Parathyroid adenoma (tissue), 2 donors: ENCODE data around the gene STXBP1.
A peak's percentile ranks its signal among the peaks of the same experiment; 100 is the strongest.
"Not testable (repeated sequence)": the region's sequence is repeated elsewhere in the genome, so short reads cannot be mapped to it uniquely, and the experiment has no call there.

ENCODE experiments used
- H2AFZ ChIP-seq: fragments of 300-600 bp; sonication (generic); one replicate; pipeline ENCODE4 v1.7.0; 2017; ENCODE audit warnings: antibody characterized with exemption, mild to moderate bottlenecking
- H3K27ac ChIP-seq: fragments of 300-600 bp; sonication (generic); one replicate; pipeline ENCODE4 v1.7.0; 2017
- H3K27me3 ChIP-seq: fragments of 300-600 bp; sonication (generic); one replicate; pipeline ENCODE4 v1.7.0; 2017; ENCODE audit warnings: low read length; ENCODE audit not compliant: control insufficient read depth, insufficient read depth
- H3K36me3 ChIP-seq: fragments of 300-600 bp; sonication (generic); one replicate; pipeline ENCODE4 v1.7.0; 2017; ENCODE audit warnings: low read length; ENCODE audit not compliant: control insufficient read depth, insufficient read depth
- H3K4me1 ChIP-seq: fragments of 300-600 bp; sonication (generic); one replicate; pipeline ENCODE4 v1.7.0; 2017; ENCODE audit warnings: control low read depth
- H3K4me2 ChIP-seq: fragments of 300-600 bp; sonication (generic); one replicate; pipeline ENCODE4 v1.7.0; 2017; ENCODE audit warnings: low read length
- H3K4me3 ChIP-seq: fragments of 300-600 bp; sonication (generic); one replicate; pipeline ENCODE4 v1.7.0; 2017; ENCODE audit warnings: low read depth, low read length
- H3K79me2 ChIP-seq: fragments of 300-600 bp; sonication (generic); one replicate; pipeline ENCODE4 v1.7.0; 2017; ENCODE audit warnings: control low read depth
- H3K9ac ChIP-seq: fragments of 300-600 bp; sonication (generic); one replicate; pipeline ENCODE4 v1.7.0; 2017; ENCODE audit warnings: mild to moderate bottlenecking
- H3K9me3 ChIP-seq: fragments of 300-600 bp; sonication (generic); one replicate; pipeline ENCODE4 v1.7.0; 2017; ENCODE audit warnings: low read length; ENCODE audit not compliant: control insufficient read depth
- TF ChIP-seq, protein P1 (sequence below): fragments of 300-600 bp; sonication (generic); IDR thresholded peaks from one replicate; pipeline ENCODE4 v1.7.0; 2017; ENCODE audit warnings: antibody characterized with exemption, mild to moderate bottlenecking
- donor health status: primary hyperparathyroidism.

The STXBP1 gene

GRCh38 chr9:127571971-127572370 is 40.1 kb upstream of the STXBP1 start:
- Histone ChIP-seq H3K4me1 (peaks cover 8% of the 10 kb centered on the region), H3K27ac (no peak overlapping the region), H3K79me2 (no peaks in the 10 kb centered on the region), H3K9ac (no peak overlapping the region), H2AFZ (no peak overlapping the region), H3K36me3 (no peaks in the 10 kb centered on the region), H3K4me2 (no peak overlapping the region), H3K9me3 (no peaks in the 10 kb centered on the region), H3K27me3 (no peaks in the 10 kb centered on the region), H3K4me3 (no peak overlapping the region)
- TF ChIP-seq, protein P1, sequence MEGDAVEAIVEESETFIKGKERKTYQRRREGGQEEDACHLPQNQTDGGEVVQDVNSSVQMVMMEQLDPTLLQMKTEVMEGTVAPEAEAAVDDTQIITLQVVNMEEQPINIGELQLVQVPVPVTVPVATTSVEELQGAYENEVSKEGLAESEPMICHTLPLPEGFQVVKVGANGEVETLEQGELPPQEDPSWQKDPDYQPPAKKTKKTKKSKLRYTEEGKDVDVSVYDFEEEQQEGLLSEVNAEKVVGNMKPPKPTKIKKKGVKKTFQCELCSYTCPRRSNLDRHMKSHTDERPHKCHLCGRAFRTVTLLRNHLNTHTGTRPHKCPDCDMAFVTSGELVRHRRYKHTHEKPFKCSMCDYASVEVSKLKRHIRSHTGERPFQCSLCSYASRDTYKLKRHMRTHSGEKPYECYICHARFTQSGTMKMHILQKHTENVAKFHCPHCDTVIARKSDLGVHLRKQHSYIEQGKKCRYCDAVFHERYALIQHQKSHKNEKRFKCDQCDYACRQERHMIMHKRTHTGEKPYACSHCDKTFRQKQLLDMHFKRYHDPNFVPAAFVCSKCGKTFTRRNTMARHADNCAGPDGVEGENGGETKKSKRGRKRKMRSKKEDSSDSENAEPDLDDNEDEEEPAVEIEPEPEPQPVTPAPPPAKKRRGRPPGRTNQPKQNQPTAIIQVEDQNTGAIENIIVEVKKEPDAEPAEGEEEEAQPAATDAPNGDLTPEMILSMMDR = no peak

DNA sequence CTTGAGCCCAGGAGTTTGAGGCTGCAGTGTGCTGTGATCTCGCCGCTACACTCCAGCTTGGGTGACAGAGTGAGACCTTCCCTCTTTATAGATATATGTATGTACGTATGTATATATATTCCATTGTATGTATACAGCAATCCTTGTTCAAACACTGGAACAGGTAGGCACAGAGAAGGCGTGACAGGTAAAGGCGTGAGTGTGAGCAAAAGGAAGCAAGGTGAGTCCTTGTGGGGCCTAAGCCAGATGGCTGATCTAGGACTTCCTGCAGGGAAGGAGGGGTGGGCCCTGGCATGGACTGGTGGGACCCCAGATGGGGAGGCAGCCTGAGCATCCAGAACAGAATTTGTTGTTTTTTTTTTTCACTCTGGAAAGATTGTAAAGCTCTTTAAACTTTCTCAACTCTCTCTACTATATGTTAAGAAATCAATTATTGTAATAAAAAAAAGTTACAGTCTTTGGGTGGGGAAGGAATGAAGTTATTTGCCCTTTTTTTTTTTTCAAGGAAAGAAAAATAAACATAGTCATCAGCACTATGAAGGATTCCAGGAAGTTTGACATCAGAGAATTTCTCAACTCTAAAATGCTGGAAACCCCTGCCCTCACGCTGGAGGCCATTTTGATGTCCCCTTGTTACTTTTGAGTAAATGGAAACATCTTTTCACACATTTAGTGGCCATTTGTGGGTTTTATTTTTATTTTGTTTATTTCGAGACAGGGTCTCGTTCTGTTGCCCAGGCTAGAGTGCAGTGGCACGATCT is 38.9 kb upstream of the STXBP1 start:
- TF ChIP-seq, protein P1 = no peak
- Histone ChIP-seq H3K4me1 (peaks cover 8% of the 10 kb centered on the region), H3K36me3 (no peaks in the 10 kb centered on the region), H2AFZ (no peak overlapping the region), H3K27ac (peak overlapping the region; percentile 44), H3K79me2 (no peaks in the 10 kb centered on the region), H3K9ac (no peak overlapping the region), H3K27me3 (no peaks in the 10 kb centered on the region), H3K4me3 (no peak overlapping the region), H3K9me3 (no peaks in the 10 kb centered on the region), H3K4me2 (no peak overlapping the region)

DNA sequence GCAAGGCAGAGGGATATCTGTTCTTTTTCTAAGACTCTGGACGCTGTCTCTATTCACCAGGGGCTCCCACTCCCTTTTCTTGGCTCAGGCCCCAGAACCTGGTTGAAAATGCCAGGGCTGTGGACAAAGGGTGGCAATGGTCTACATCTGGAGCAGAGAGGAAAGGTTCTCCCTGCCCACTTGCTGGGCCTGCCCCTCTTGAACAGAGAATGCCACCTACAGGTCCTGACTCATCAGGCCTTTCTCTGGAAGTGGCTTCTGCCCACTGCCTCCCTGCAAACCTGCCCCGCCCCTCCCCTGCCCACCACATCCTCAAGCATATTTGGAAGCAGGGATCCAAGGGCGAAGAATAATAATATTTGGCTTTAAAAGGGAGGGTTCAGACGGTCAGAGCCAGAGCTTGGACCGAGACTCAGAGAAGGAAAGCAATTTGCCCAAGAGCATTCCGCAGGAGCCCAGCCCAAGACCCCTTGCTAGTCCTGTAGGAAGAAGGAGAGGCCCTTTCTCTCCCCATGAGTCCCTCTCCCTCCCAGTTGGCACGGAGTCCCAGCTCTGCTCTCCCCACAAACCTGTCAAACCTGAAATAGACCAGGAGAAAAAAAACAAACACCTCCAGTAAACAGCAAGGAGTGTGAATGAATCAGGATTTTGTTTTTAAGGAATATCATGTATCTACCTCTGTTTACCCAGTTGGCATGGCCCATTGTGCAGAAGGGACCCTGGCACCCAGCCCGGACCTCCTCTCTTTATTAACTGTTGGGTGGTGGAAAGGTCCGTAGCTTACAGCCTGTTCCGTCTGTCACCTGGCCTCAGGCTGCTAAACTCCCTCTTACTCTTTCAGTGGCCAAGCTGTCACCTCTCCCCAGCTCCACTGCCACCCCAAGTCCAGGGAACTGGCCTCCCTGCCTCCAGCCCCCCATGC is 37.7 kb upstream of the STXBP1 start:
- H3K4me3 ChIP-seq = peak overlapping the region; percentile 11
- peak overlapping the region; percentile 12 for H3K27ac ChIP-seq
- no peak overlapping the region for H2AFZ ChIP-seq
- peak overlapping the region; percentile 43 for H3K4me2 ChIP-seq
- H3K4me1 ChIP-seq = peaks cover 8% of the 10 kb centered on the region
- TF ChIP-seq, protein P1 = no peak
- no peaks in the 10 kb centered on the region for H3K9me3 ChIP-seq
- H3K27me3 ChIP-seq = no peaks in the 10 kb centered on the region
- H3K79me2 ChIP-seq = no peaks in the 10 kb centered on the region
- no peak overlapping the region for H3K9ac ChIP-seq
- no peaks in the 10 kb centered on the region for H3K36me3 ChIP-seq

DNA sequence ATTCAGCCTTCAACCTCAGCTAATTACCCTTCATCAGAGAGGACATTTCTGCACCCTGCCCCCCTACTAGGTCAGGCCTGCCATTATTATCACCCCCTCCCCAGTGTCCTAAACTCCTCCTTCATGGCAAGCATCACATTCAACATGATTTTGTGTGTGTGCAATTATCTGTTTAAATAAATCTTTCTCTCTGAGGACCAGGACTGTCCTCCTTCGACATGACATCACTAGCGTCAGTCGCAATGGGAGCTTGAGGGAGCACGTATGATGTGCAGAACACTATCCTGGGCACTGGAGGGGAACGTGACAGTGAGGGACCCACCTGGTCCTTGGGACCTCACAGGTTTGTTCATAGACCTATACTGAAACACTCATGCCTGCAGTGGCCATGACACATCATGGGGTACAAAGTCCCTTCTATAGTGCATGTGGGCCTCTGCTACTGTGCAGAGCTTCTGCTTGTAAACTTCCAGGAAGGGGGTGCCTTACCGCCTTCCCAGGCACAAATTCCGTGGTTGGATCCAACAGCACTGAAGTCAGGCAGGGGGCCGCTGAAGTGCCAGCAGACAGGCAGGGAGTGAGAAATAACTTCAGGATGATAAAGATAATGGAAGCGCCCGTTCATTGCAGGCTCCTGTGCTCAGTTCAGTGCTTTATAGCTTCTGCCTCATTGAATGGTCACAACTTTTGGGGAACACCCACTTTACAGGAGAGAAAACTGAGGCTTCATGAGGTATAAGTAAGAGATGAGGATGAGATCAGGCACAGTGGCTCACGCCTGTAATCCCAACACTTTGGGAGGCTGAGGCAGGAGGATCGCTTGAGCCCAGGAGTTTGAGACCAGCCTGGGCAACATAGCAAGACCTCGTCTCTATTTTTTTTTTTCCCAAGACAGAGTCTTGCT is 36.0 kb upstream of the STXBP1 start:
- H3K4me3 ChIP-seq = no peak overlapping the region
- H3K4me2 ChIP-seq = no peak overlapping the region
- H3K4me1 ChIP-seq = peaks cover 3% of the 10 kb centered on the region
- no peaks in the 10 kb centered on the region for H3K9me3 ChIP-seq
- no peak overlapping the region for H2AFZ ChIP-seq
- H3K27ac ChIP-seq = no peak overlapping the region
- TF ChIP-seq, protein P1 = no peak
- H3K27me3 ChIP-seq = no peaks in the 10 kb centered on the region
- H3K79me2 ChIP-seq = no peaks in the 10 kb centered on the region
- no peaks in the 10 kb centered on the region for H3K36me3 ChIP-seq
- no peak overlapping the region for H3K9ac ChIP-seq

DNA sequence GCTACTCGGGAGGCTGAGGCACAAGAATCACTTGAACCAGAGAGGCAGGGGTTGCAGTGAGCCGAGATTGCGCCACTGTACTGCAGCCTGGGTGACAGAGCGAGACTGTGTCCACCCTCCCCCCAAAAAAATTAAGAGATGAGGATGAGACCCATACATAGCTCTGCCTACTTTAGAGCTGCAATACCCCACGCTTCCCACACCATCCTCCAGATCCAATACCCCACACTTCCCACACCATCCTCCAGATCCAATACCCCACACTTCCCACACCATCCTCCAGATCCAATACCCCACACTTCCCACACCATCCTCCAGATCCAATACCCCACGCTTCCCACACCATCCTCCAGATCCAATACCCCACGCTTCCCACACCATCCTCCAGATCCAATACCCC is 34.9 kb upstream of the STXBP1 start:
- not testable (repeated sequence) for H3K4me1 ChIP-seq, H3K4me2 ChIP-seq, H3K79me2 ChIP-seq, H3K27me3 ChIP-seq, H2AFZ ChIP-seq, H3K9me3 ChIP-seq, H3K36me3 ChIP-seq, H3K9ac ChIP-seq, H3K27ac ChIP-seq, H3K4me3 ChIP-seq
